Measurements from ENCODE around the gene ZBTB8A.
"Not testable (repeated sequence)": the region's sequence is repeated elsewhere in the genome, so short reads cannot be mapped to it uniquely, and the experiment has no call there.

Gene ZBTB8A

GRCh38 chr1:32622205-32622604 lies 83.0 kb downstream of the ZBTB8A start:
- no peak for DNase-seq (ENCODE audit: low spot score)

GRCh38 chr1:32622806-32623681 lies 83.8 kb downstream of the ZBTB8A start:
- DNase-seq (ENCODE audit: low spot score) = no peak

GRCh38 chr1:32623775-32624174 lies 84.5 kb downstream of the ZBTB8A start:
- no peak for DNase-seq (ENCODE audit: low spot score)

GRCh38 chr1:32626176-32626575 lies 86.9 kb downstream of the ZBTB8A start:
- no peak for DNase-seq (ENCODE audit: low spot score)

- DNase-seq (ENCODE audit: low spot score) = no peak
Observed at GRCh38 chr1:32627596-32628162, 88.5 kb downstream of the ZBTB8A start.

GRCh38 chr1:32630173-32630572 lies 90.9 kb downstream of the ZBTB8A start:
- DNase-seq (ENCODE audit: low spot score) = not testable (repeated sequence)

GRCh38 chr1:32632829-32633228 lies 93.6 kb downstream of the ZBTB8A start:
- DNase-seq (ENCODE audit: low spot score) = no peak

- no peak for DNase-seq (ENCODE audit: low spot score)
Observed at GRCh38 chr1:32635508-32636277, 96.5 kb downstream of the ZBTB8A start.

GRCh38 chr1:32636914-32637645 lies 97.9 kb downstream of the ZBTB8A start:
- no peak for DNase-seq (ENCODE audit: low spot score)

- DNase-seq (ENCODE audit: low spot score) = peak; percentile 24
Observed at GRCh38 chr1:32639489-32640075, 100.4 kb downstream of the ZBTB8A start.

GRCh38 chr1:32642292-32642827 lies 103.1 kb downstream of the ZBTB8A start:
- DNase-seq (ENCODE audit: low spot score) = not testable (repeated sequence)

GRCh38 chr1:32644426-32644825 lies 105.2 kb downstream of the ZBTB8A start:
- DNase-seq (ENCODE audit: low spot score) = no peak

- no peak for DNase-seq (ENCODE audit: low spot score)
Observed at GRCh38 chr1:32647308-32648134, 108.3 kb downstream of the ZBTB8A start.

- peak; percentile 93 for DNase-seq (ENCODE audit: low spot score)
Observed at GRCh38 chr1:32650248-32650751, 111.1 kb downstream of the ZBTB8A start, which contains the start of gene ZBTB8OS. ZBTB8OS (minus strand) TSS chr1:32650550; CDS start chr1:32650529, 21 bp downstream.

GRCh38 chr1:32650752-32651460 lies 111.7 kb downstream of the ZBTB8A start, which contains the start of gene RBBP4:
RBBP4 (plus strand) TSS chr1:32651208; CDS start chr1:32651307, 99 bp downstream.
- peak; percentile 99 for DNase-seq (ENCODE audit: low spot score)

- DNase-seq (ENCODE audit: low spot score) = no peak
Observed at GRCh38 chr1:32651461-32652073, 112.3 kb downstream of the ZBTB8A start.

GRCh38 chr1:32652244-32652962 lies 113.2 kb downstream of the ZBTB8A start:
- no peak for DNase-seq (ENCODE audit: low spot score)

Data from AG20443 (cell line).